D341Med (cell line): ENCODE measurements around the gene DCLK2.
A peak's percentile ranks its signal among the peaks of the same experiment; 100 is the strongest.

Source experiments
- DNase-seq: peaks from one replicate; pipeline ENCODE4 v3.0.0; 2012; ENCODE audit warnings: low spot score

Gene DCLK2

GRCh38 chr4:150069353-150069752 lies 8.9 kb upstream of the DCLK2 start:
- no peak for DNase-seq

- DNase-seq, result no peak
These were observed 7.6 kb upstream of the DCLK2 start for GRCh38 chr4:150070464-150071170.

GRCh38 chr4:150072471-150072870 lies 5.8 kb upstream of the DCLK2 start:
- DNase-seq, result no peak

DNA sequence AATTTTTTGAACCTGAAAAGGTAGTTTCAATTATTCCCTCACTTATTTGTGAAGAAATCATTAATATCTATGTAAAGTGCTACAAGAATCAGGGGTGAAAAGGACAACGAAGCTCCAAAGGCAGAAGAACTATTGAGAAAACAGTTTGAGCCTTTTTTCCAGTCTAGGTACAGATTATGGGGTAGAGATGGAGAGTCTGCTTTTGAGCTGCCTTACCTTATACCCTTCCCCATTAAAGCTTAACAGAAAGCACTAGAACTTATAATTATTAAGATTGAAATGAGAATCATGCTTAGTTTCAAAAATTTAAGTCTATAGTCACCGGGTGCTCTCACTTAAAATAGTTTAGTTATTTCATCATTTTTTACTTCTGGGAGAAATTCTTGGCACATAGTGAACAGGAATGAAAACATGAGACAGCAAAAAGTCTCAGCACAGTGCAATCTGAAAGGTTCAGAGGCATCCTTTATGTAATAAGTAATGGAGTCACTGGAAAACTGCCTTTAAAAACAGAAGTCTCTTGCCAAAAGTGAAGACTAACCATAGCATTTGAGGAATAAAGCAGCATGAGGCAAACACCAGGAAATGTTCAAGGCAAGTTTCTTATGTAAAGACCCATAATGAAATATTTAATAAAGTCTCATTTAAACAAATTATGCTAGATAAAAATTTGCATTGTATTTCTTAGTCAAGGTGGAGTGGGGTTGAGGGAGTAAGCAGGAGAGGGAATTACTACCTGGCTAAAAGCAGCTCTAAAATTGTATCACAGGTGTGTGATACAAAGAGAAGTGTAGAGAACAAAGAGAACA lies 5.1 kb upstream of the DCLK2 start:
- no peak for DNase-seq

DNA sequence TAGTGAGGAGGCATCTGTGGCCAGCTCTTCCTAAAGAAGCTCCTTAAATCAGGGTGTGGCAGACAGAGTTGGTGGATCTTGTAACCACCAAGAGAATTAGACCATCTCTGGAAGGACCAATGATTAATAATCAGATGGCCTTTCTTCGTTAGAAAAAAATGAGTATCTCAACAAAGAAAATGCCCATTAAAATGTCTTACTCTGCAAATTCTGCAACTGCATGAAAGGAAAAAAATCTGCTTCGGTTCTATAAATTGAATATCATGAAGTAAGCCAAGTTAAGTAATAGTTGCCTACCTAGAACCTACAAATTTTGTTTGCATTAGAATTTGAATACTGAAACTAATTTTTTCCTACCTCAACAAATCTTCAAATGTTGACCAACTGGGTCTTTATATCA lies 4.2 kb upstream of the DCLK2 start:
- no peak for DNase-seq

DNA sequence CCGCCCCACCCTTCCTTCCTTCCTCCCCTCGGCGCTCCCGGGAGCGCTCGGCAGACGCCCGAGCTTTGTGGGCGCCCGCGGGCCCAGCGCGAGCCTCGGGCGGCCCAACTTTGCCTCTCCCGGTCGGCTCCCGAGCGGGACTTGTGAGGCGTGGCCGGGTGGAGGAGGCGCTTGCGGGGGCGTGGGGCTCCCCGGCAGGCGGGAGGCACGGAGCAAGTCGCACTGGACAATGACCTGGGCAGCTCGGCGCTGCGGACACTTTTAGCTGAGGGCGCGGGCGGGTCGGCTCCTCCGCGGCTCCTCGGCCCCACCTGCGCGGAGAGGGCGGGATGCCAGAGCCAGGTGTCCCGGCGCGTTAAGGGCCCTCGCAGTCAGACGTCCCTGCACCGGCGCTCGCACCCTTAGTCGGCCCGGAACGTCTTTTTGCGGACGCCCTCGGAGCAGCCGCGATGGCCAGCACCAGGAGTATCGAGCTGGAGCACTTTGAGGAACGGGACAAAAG lies 385 bp downstream of the DCLK2 start:
- DNase-seq, result no peak

DNA sequence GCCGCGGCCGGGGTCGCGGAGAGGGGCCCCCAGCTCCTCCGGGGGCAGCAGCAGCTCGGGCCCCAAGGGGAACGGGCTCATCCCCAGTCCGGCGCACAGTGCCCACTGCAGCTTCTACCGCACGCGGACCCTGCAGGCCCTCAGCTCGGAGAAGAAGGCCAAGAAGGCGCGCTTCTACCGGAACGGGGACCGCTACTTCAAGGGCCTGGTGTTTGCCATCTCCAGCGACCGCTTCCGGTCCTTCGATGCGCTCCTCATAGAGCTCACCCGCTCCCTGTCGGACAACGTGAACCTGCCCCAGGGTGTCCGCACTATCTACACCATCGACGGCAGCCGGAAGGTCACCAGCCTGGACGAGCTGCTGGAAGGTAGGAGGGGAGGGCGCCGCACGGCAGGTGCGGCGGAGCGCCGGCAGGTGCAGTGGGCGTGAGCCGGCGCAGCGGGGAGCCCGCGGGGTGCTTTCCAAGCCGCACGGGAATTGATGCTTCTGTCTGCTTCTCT lies 886 bp downstream of the DCLK2 start:
- DNase-seq, result peak; percentile 37

DNA sequence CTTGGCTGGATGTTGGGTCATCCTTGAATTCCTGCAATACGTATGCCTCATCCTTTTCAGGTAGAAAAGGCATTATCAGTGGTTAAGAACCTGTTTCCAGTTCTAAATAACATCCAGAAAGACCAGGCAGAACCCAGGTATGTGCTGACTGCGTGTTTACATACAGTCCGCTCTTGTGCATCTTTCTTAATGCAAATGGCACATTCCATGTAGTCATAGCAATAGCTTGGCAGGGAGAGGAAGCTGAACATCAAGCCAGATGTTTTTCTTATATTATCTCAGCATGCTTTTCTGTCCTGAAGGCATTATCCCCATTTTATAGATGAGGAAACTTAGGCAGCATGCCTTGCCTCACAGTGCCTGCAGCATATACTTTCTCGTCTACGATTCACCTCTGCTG lies 2.1 kb downstream of the DCLK2 start:
- DNase-seq, result no peak

GRCh38 chr4:150080875-150081274 lies 2.6 kb downstream of the DCLK2 start:
- no peak for DNase-seq

DNA sequence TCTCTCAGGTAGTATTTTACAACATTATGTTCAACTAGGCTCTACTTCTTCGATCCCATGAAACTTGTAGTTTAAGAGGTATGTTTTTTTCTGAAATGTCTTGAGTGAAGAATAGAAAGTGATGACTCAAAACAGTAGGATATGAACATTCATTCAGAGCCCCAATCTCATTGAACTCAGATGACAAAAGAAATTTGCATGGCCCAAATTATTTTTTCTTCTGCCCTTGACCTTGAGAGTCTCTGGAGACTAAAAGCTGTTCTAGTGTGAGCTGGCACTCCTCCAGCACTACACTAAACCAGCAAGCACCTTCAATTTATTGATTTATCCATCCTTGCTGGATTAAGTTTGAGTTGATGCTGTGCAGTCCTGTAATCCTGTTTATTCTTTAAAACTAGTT lies 4.0 kb downstream of the DCLK2 start:
- DNase-seq, result no peak

GRCh38 chr4:150087006-150087405 lies 8.8 kb downstream of the DCLK2 start:
- DNase-seq, result no peak

- DNase-seq, result no peak
These were observed 11.5 kb downstream of the DCLK2 start for GRCh38 chr4:150089732-150090131.

GRCh38 chr4:150090836-150091235 lies 12.6 kb downstream of the DCLK2 start:
- no peak for DNase-seq

DNA sequence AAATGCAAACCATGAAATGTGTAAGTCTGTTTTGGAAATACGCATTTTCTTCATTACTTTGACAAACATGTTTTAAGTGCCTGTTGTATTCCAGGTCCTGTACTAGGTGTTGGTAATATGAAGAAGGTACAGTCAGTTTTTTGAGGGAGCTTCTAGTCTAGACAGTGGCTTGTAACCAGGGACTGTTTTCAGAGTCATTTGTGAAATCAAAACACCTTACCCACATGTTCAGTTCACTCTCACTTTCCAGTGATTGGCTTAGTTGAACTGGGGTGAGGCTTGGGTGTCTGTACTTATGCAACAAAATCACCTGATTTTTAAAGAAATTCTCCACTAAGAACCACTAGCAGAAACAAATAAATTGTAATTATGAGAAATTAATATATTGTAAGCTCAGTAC lies 16.4 kb downstream of the DCLK2 start:
- no peak for DNase-seq

DNA sequence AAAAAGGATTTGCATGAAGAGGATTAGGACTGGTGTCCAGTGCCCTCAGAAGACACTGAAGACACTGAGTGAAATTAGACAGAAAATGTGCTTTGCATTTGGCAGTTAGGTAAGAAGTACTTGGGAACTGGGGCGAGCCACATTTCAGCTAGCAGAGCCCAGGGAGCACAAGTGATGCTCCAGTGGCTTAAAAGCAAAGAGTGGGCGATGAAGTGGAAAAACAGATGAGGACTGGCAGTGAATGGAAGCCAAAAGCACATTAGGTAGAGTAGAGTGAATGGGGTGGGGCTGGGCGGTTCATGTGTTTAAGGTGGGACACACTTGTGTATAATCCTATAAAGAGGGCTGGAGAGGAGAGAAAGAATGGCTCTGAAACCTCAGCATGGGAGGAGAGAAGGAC lies 18.4 kb downstream of the DCLK2 start:
- DNase-seq, result no peak

DNA sequence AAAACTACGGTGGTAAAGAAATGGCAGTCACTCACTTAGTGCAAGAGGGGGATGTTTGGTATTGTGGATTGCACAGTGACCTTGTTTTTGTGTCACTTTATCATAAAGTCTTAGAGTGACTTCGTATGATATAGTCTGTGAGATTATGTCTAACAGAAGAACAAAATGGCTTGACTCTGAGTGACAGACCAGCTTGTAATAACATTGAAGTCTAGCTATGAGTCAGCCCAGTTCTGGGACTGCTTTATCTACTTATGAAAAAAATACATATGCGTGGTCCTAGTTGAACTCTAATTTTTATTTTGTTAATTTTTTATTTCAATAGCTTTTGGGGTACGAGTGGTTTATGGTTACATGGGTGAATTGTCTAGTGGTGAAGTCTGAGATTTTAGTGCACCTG lies 20.0 kb downstream of the DCLK2 start:
- no peak for DNase-seq

DNA sequence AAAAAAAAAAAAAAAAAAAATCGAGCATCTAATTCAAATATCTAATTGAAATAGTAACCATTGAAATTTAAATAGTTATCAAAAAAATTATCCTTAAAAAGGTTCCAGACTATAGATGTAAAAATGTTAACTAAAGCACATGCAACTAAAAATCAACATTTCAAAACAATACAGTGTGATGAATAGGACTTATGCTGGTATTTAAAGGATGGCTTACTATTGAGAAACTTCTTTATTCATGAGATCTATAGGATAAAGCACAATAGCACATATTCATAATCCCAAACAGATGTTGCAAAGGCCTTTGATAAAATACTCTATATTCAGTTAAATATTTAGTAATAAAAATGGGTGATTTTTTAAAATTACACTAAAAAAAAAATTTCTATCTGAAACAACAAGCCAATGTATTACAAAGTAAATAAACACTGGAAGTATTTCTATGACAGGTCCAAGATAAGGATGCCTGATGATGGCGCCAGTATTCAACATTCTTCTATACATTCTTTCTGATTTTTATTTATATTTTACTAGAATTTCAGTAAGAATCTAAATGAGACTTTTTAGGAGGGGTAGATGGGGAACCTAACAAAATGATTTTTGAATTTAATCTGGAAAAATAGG lies 26.3 kb downstream of the DCLK2 start:
- no peak for DNase-seq

- DNase-seq, result no peak
These were observed 28.6 kb downstream of the DCLK2 start for GRCh38 chr4:150106886-150107285.

DNA sequence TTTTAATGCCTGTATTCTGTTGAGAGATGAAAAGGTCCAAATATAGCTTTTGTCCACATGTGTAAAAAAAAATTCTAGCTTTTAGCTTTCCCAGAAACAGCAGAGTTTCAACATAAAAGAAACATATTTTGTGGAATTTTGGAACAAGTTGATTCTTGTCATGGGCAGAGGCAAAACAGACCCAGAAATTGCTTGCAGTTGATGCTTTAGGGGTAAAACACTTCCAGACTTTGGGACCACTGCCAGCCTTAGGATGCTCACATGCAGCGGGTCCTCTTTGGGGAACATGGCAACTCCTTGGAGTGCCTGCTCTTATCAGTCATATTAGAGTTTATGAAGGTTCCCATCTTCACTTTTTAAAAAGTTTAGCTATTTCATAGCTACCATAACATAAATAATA lies 30.4 kb downstream of the DCLK2 start:
- DNase-seq, result no peak

- no peak for DNase-seq
These were observed 36.4 kb downstream of the DCLK2 start for GRCh38 chr4:150114641-150115040.

DNA sequence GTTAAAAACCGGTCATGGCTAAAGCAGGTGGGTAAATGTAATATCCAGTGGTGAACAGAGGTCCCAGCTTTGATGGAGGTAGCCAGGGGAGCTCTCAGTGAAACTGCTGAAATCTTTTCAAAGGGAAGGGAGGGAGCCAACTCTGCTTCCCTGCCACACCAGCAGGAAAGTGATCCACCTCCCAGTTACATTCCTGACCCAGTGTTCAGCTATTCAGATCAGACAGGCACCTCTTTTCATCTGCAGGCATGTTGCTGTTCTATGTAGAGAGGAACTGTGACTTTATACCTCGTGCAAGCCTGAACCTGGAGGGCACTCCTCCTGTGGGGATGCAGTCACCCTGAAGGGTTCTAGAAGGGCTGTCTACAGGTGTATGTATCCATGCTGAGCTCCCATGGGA lies 37.6 kb downstream of the DCLK2 start:
- no peak for DNase-seq

GRCh38 chr4:150116506-150116905 lies 38.3 kb downstream of the DCLK2 start:
- no peak for DNase-seq

- no peak for DNase-seq
These were observed 38.8 kb downstream of the DCLK2 start for GRCh38 chr4:150117094-150117493.
